ENCODE data around the gene ABCD3. TPM values are rescaled to one million over a fixed set of nuclear protein-coding genes. Genes with fewer than 3 reads are reported as not detected.
"Not testable (repeated sequence)": the region's sequence is repeated elsewhere in the genome, so short reads cannot be mapped to it uniquely, and the experiment has no call there.

The ABCD3 gene
- total and polyA plus RNA-seq, 2 of the 13 experiments (the other 11 are each of a cell fraction or from before 2014, with no cell fraction given) = 27.5 to 166 TPM

DNA sequence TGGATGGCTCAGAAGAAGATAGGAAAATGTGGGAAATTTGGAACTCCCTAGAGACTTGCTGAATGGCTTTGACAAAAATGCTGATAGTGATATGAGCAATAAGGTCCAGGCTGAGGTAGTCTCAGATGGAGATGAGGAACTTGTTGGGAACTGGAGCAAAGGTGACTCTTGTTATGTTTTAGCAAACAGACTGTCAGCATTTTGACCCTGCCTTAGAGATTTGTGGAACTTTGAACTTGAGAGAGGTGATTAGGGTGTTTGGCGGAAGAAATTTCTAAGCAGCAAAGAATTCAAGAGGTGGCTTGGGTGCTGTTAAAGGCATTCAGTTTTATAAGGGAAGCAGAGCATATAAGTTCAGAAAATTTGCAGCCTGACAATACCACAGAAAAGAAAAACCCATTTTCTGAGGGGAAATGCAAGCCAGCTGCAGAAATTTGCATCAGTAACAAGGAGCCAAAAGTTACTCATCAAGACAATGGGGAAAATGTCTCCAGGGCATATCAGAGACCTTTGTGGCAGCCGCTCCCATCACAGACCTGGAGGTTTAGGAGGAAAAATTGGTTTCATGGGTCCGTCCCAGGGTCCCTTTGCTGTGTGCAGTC lies 10.8 kb downstream of the ABCD3 start (continued):
- TF ChIP-seq AHDC1 (CRISPR knock-in tag; IDR thresholded peaks at IDR 0.05; ENCODE audit: borderline replicate concordance) = 0 out of 2 replicates have a peak, but pooled peaks have one; percentile 24
- TF ChIP-seq ZNF841 (CRISPR knock-in tag; IDR thresholded peaks at IDR 0.05; ENCODE audit: borderline replicate concordance) = peak; percentile 100
- peak; percentile 82 for TF ChIP-seq BCL6 (CRISPR knock-in tag; IDR thresholded peaks at IDR 0.05)
- TF ChIP-seq HDAC1 (CRISPR knock-in tag; IDR thresholded peaks at IDR 0.05) = peak; percentile 45; the same call in 1 of the 2 replicates
- peak; percentile 91 for TF ChIP-seq RARA (CRISPR knock-in tag; IDR thresholded peaks at IDR 0.05)
- peak; percentile 50; the same call in 1 of the 2 replicates for TF ChIP-seq SOX5 (CRISPR knock-in tag; IDR thresholded peaks at IDR 0.05; ENCODE audit: borderline replicate concordance)
- TF ChIP-seq PPARG (CRISPR knock-in tag; conservative IDR thresholded peaks at IDR 0.05) = peak; percentile 97
- TF ChIP-seq, protein P1, sequence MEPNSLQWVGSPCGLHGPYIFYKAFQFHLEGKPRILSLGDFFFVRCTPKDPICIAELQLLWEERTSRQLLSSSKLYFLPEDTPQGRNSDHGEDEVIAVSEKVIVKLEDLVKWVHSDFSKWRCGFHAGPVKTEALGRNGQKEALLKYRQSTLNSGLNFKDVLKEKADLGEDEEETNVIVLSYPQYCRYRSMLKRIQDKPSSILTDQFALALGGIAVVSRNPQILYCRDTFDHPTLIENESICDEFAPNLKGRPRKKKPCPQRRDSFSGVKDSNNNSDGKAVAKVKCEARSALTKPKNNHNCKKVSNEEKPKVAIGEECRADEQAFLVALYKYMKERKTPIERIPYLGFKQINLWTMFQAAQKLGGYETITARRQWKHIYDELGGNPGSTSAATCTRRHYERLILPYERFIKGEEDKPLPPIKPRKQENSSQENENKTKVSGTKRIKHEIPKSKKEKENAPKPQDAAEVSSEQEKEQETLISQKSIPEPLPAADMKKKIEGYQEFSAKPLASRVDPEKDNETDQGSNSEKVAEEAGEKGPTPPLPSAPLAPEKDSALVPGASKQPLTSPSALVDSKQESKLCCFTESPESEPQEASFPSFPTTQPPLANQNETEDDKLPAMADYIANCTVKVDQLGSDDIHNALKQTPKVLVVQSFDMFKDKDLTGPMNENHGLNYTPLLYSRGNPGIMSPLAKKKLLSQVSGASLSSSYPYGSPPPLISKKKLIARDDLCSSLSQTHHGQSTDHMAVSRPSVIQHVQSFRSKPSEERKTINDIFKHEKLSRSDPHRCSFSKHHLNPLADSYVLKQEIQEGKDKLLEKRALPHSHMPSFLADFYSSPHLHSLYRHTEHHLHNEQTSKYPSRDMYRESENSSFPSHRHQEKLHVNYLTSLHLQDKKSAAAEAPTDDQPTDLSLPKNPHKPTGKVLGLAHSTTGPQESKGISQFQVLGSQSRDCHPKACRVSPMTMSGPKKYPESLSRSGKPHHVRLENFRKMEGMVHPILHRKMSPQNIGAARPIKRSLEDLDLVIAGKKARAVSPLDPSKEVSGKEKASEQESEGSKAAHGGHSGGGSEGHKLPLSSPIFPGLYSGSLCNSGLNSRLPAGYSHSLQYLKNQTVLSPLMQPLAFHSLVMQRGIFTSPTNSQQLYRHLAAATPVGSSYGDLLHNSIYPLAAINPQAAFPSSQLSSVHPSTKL (CRISPR knock-in tag; IDR thresholded peaks at IDR 0.05) = peak; percentile 74
- TF ChIP-seq, protein P2, sequence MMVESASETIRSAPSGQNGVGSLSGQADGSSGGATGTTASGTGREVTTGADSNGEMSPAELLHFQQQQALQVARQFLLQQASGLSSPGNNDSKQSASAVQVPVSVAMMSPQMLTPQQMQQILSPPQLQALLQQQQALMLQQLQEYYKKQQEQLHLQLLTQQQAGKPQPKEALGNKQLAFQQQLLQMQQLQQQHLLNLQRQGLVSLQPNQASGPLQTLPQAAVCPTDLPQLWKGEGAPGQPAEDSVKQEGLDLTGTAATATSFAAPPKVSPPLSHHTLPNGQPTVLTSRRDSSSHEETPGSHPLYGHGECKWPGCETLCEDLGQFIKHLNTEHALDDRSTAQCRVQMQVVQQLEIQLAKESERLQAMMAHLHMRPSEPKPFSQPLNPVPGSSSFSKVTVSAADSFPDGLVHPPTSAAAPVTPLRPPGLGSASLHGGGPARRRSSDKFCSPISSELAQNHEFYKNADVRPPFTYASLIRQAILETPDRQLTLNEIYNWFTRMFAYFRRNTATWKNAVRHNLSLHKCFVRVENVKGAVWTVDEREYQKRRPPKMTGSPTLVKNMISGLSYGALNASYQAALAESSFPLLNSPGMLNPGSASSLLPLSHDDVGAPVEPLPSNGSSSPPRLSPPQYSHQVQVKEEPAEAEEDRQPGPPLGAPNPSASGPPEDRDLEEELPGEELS (CRISPR knock-in tag; IDR thresholded peaks at IDR 0.05) = peak; percentile 16; the same call in 1 of the 2 replicates
- peak; percentile 35; the same call in 1 of the 2 replicates for TF ChIP-seq HNF4G (IDR thresholded peaks at IDR 0.05; ENCODE audit: borderline replicate concordance, low read depth, low read length)
- TF ChIP-seq HNF4G (CRISPR knock-in tag; IDR thresholded peaks at IDR 0.05; ENCODE audit: borderline replicate concordance, low read depth); SOX13 (IDR thresholded peaks at IDR 0.05); SOX6 (IDR thresholded peaks at IDR 0.05): not testable (repeated sequence)
- peak; percentile 96 for TF ChIP-seq RXRB (CRISPR knock-in tag; IDR thresholded peaks at IDR 0.05; ENCODE audit: borderline replicate concordance)
- peak in 1 of 2 experiments; percentile 38; a peak in 1 of 4 replicates for TF ChIP-seq SOX13 (CRISPR knock-in tag; conservative IDR thresholded peaks at IDR 0.05 in 1 of 2, IDR thresholded peaks at IDR 0.05 in 1 of 2)
- TF ChIP-seq HNF4A (CRISPR knock-in tag; IDR thresholded peaks at IDR 0.05) = peak; percentile 68
- peak; percentile 21; the same call in 1 of the 2 replicates for TF ChIP-seq HDAC2 (CRISPR knock-in tag; IDR thresholded peaks at IDR 0.05)
- TF ChIP-seq SOX6 (CRISPR knock-in tag; IDR thresholded peaks at IDR 0.05) = peak; percentile 51
- TF ChIP-seq POGZ (CRISPR knock-in tag; IDR thresholded peaks at IDR 0.05) = peak; percentile 27; the same call in 1 of the 2 replicates

All from HepG2 (cell line).